Measurements from ENCODE around the gene HMG20A.

Gene HMG20A

DNA sequence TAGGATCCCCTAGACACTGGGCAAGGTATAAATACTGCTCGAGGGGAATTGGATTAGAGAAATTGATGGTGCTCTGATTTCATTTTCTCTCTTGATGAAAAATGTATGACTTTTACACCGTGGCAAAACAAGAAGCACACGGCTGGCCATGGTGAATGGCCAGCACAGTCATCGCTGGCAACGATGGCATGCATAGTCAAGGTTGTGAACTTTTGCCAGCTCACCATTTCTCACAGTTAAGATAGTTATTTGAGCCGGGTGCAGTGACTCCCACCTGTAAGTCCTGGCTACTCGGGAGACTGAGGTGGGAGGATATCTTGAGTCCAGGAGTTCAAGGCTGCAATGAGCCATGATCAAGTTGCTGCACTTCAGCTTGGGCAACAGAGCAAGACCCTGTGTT lies 95.4 kb downstream of the HMG20A start:
- no peak overlapping the region for H4K91ac ChIP-seq (ENCODE audit: low read depth, low read length)
- no peaks in the 10 kb centered on the region for H3K79me2 ChIP-seq (ENCODE audit: control insufficient read depth, insufficient read depth, low read length, poor library complexity)
- H3K9me3 ChIP-seq (ENCODE audit: insufficient read depth, low read depth, low read length) = no peaks in the 10 kb centered on the region

DNA sequence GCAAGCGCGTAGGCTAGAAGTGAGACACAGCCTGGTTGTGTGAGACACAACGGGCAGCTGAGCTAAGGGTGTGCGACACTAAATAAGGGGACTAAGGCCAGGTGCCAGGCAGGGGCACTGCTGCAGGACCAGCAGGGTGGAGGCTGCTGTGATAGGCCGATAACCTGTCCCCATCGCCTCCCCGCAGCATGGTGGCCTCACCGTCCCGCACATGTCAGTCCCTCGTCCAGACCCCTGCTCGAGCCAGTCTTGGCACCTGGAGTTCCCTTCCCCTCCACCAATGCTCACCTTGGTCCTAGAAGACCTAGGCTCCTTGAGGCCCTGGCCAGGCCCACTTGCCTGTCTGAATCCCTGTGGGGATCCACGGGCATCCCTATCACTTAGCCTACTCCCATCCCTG lies 96.1 kb downstream of the HMG20A start:
- no peak overlapping the region for H3K4ac ChIP-seq (ENCODE audit: low read depth, low read length)
- no peak overlapping the region for H3K23ac ChIP-seq (ENCODE audit: low read length)
- no peaks in the 10 kb centered on the region for H3K79me2 ChIP-seq (ENCODE audit: control insufficient read depth, insufficient read depth, low read length, poor library complexity)
- H3K18ac ChIP-seq (ENCODE audit: low read length) = no peak overlapping the region
- peaks cover 2 to 3% of the 10 kb centered on the region in 2 experiments for H3K4me1 ChIP-seq (ENCODE audit: control insufficient read depth in 1 of 2, insufficient read depth in 2 of 2, low read length in 2 of 2)
- H2AFZ ChIP-seq (ENCODE audit: insufficient read depth, low read length, poor library complexity) = no peak overlapping the region
- H3K9ac ChIP-seq (ENCODE audit: low read length) = no peak overlapping the region
- WGBS (ENCODE audit: extremely low coverage, insufficient coverage, insufficient read length) = no CpG with 5 or more reads among the region's 12 CpGs
- H3K14ac ChIP-seq (ENCODE audit: low read length) = no peak overlapping the region
- H3K36me3 ChIP-seq (ENCODE audit: control insufficient read depth in 1 of 2, insufficient read depth in 2 of 2, low read length in 2 of 2) = no peaks in the 10 kb centered on the region
- H2BK120ac ChIP-seq (ENCODE audit: insufficient read depth, low read length, poor library complexity) = no peak overlapping the region
- no peak overlapping the region for H4K8ac ChIP-seq (ENCODE audit: low read depth, low read length)
- H2BK5ac ChIP-seq (ENCODE audit: low read depth, low read length, poor library complexity) = no peak overlapping the region
- no peak overlapping the region for H2BK12ac ChIP-seq (ENCODE audit: low read length)
- H3K4me2 ChIP-seq (ENCODE audit: low read length) = no peak overlapping the region
- H3K27me3 ChIP-seq (ENCODE audit: insufficient read depth, low read length) = no peaks in the 10 kb centered on the region
- H3K4me3 ChIP-seq (ENCODE audit: low read depth, low read length) = no peak overlapping the region
- DNase-seq = no peak
- no peak overlapping the region for H4K91ac ChIP-seq (ENCODE audit: low read depth, low read length)
- no peak overlapping the region for H2AK5ac ChIP-seq (ENCODE audit: low read length)
- H3K9me3 ChIP-seq (ENCODE audit: insufficient read depth, low read depth, low read length) = no peaks in the 10 kb centered on the region
- H4K12ac ChIP-seq (ENCODE audit: low read depth, low read length) = no peak overlapping the region
- H3K27ac ChIP-seq (ENCODE audit: low read depth, low read length) = no peak overlapping the region
- H3K79me1 ChIP-seq (ENCODE audit: low read length) = no peaks in the 10 kb centered on the region

More for the DNA sequence above, 95.4 kb downstream of the HMG20A start:
- Histone ChIP-seq H2AFZ (ENCODE audit: insufficient read depth, low read length, poor library complexity) (no peak overlapping the region), H3K79me1 (ENCODE audit: low read length) (no peaks in the 10 kb centered on the region), H3K14ac (ENCODE audit: low read length) (no peak overlapping the region), H2BK5ac (ENCODE audit: low read depth, low read length, poor library complexity) (no peak overlapping the region), H3K27me3 (ENCODE audit: insufficient read depth, low read length) (no peaks in the 10 kb centered on the region), H3K36me3 (ENCODE audit: control insufficient read depth in 1 of 2, insufficient read depth in 2 of 2, low read length in 2 of 2) (no peaks in the 10 kb centered on the region), H3K4me1 (ENCODE audit: control insufficient read depth in 1 of 2, insufficient read depth in 2 of 2, low read length in 2 of 2) (peaks cover 2 to 3% of the 10 kb centered on the region in 2 experiments), H3K4ac (ENCODE audit: low read depth, low read length) (no peak overlapping the region), H4K12ac (ENCODE audit: low read depth, low read length) (no peak overlapping the region), H3K9ac (ENCODE audit: low read length) (no peak overlapping the region), H3K4me3 (ENCODE audit: low read depth, low read length) (no peak overlapping the region), H3K18ac (ENCODE audit: low read length) (no peak overlapping the region), H2AK5ac (ENCODE audit: low read length) (no peak overlapping the region), H3K27ac (ENCODE audit: low read depth, low read length) (no peak overlapping the region), H3K23ac (ENCODE audit: low read length) (no peak overlapping the region), H3K4me2 (ENCODE audit: low read length) (no peak overlapping the region), H2BK12ac (ENCODE audit: low read length) (no peak overlapping the region), H4K8ac (ENCODE audit: low read depth, low read length) (no peak overlapping the region), H2BK120ac (ENCODE audit: insufficient read depth, low read length, poor library complexity) (no peak overlapping the region)
- no CpG with 5 or more reads among the region's 7 CpGs for WGBS (ENCODE audit: extremely low coverage, insufficient coverage, insufficient read length)
- DNase-seq = no peak

DNA sequence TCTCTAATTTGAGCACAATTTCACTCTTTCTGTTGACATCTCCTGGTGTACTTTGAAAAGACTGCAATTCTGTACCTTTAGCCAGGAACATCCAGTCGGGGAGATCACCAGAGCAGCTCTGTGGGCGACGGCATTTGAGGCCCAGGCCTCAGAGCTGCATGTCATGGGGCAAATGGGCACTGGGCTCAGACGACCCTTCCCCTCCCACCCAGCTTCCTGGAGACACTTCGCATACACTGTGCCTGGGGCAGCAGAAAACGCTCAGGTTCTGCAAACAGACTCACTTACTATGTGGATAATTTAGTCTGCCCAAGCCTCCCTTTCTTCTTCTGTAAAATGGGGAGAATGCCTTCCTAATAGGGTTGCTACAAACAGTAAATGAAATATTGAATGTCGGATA lies 96.9 kb downstream of the HMG20A start:
- no peaks in the 10 kb centered on the region for H3K79me2 ChIP-seq (ENCODE audit: control insufficient read depth, insufficient read depth, low read length, poor library complexity)
- H3K36me3 ChIP-seq (ENCODE audit: control insufficient read depth in 1 of 2, insufficient read depth in 2 of 2, low read length in 2 of 2) = no peaks in the 10 kb centered on the region
- no peak overlapping the region for H2AK5ac ChIP-seq (ENCODE audit: low read length)
- no peak overlapping the region for H3K23ac ChIP-seq (ENCODE audit: low read length)
- H3K27me3 ChIP-seq (ENCODE audit: insufficient read depth, low read length) = no peaks in the 10 kb centered on the region
- H3K9ac ChIP-seq (ENCODE audit: low read length) = no peak overlapping the region
- H2AFZ ChIP-seq (ENCODE audit: insufficient read depth, low read length, poor library complexity) = no peak overlapping the region
- H3K18ac ChIP-seq (ENCODE audit: low read length) = no peak overlapping the region
- no peak overlapping the region for H2BK120ac ChIP-seq (ENCODE audit: insufficient read depth, low read length, poor library complexity)
- WGBS (ENCODE audit: extremely low coverage, insufficient coverage, insufficient read length) = no CpG with 5 or more reads among the region's 7 CpGs
- H4K12ac ChIP-seq (ENCODE audit: low read depth, low read length) = no peak overlapping the region
- no peak overlapping the region for H3K14ac ChIP-seq (ENCODE audit: low read length)
- no peak overlapping the region for H3K4me3 ChIP-seq (ENCODE audit: low read depth, low read length)
- H3K4me1 ChIP-seq (ENCODE audit: control insufficient read depth in 1 of 2, insufficient read depth in 2 of 2, low read length in 2 of 2) = peaks cover 2 to 3% of the 10 kb centered on the region in 2 experiments
- no peak overlapping the region for H3K4me2 ChIP-seq (ENCODE audit: low read length)
- H3K4ac ChIP-seq (ENCODE audit: low read depth, low read length) = no peak overlapping the region
- H3K27ac ChIP-seq (ENCODE audit: low read depth, low read length) = no peak overlapping the region
- no peak overlapping the region for H2BK5ac ChIP-seq (ENCODE audit: low read depth, low read length, poor library complexity)
- no peak for DNase-seq
- no peaks in the 10 kb centered on the region for H3K79me1 ChIP-seq (ENCODE audit: low read length)
- H3K9me3 ChIP-seq (ENCODE audit: insufficient read depth, low read depth, low read length) = no peaks in the 10 kb centered on the region
- H4K91ac ChIP-seq (ENCODE audit: low read depth, low read length) = no peak overlapping the region
- no peak overlapping the region for H4K8ac ChIP-seq (ENCODE audit: low read depth, low read length)
- no peak overlapping the region for H2BK12ac ChIP-seq (ENCODE audit: low read length)

- Histone ChIP-seq H2BK12ac (ENCODE audit: low read length) (no peak overlapping the region), H3K4ac (ENCODE audit: low read depth, low read length) (no peak overlapping the region), H3K9me3 (ENCODE audit: insufficient read depth, low read depth, low read length) (no peaks in the 10 kb centered on the region), H4K12ac (ENCODE audit: low read depth, low read length) (no peak overlapping the region), H3K4me1 (ENCODE audit: control insufficient read depth in 1 of 2, insufficient read depth in 2 of 2, low read length in 2 of 2) (peaks cover 2 to 3% of the 10 kb centered on the region in 2 experiments), H3K18ac (ENCODE audit: low read length) (no peak overlapping the region), H3K27me3 (ENCODE audit: insufficient read depth, low read length) (no peaks in the 10 kb centered on the region), H2AK5ac (ENCODE audit: low read length) (no peak overlapping the region), H3K27ac (ENCODE audit: low read depth, low read length) (no peak overlapping the region), H3K4me2 (ENCODE audit: low read length) (no peak overlapping the region), H3K79me1 (ENCODE audit: low read length) (no peaks in the 10 kb centered on the region), H4K91ac (ENCODE audit: low read depth, low read length) (no peak overlapping the region), H3K79me2 (ENCODE audit: control insufficient read depth, insufficient read depth, low read length, poor library complexity) (no peaks in the 10 kb centered on the region), H3K14ac (ENCODE audit: low read length) (no peak overlapping the region), H3K4me3 (ENCODE audit: low read depth, low read length) (no peak overlapping the region), H2BK5ac (ENCODE audit: low read depth, low read length, poor library complexity) (no peak overlapping the region), H3K9ac (ENCODE audit: low read length) (no peak overlapping the region), H3K36me3 (ENCODE audit: control insufficient read depth in 1 of 2, insufficient read depth in 2 of 2, low read length in 2 of 2) (no peaks in the 10 kb centered on the region), H2BK120ac (ENCODE audit: insufficient read depth, low read length, poor library complexity) (no peak overlapping the region), H2AFZ (ENCODE audit: insufficient read depth, low read length, poor library complexity) (no peak overlapping the region), H3K23ac (ENCODE audit: low read length) (no peak overlapping the region), H4K8ac (ENCODE audit: low read depth, low read length) (no peak overlapping the region)
- no CpG with 5 or more reads among the region's 6 CpGs for WGBS (ENCODE audit: extremely low coverage, insufficient coverage, insufficient read length)
- no peak for DNase-seq
Measured at GRCh38 chr15:77518458-77518857, 97.8 kb downstream of the HMG20A start.

Data from trophoblast cell (in vitro differentiated cells and primary cell).